HCT116 (cell line): ENCODE data around the gene DUS4L. TPM values are rescaled to one million over a fixed set of nuclear protein-coding genes. Genes with fewer than 3 reads are reported as not detected.

Experiments used
- ATAC-seq: fragments of 200-7000 bp; cut with Tn5 transposase; 2 replicates; pipeline ENCODE4 v1.9.1; 2020; ENCODE audit warnings: mild to moderate bottlenecking, moderate library complexity
- BruUV-seq: library from RNA; stranded (reverse); fragments of 400-500 nt; replicated peaks from 2 replicates; lab custom pipeline; 2021; lab: Mats Ljungman, UMichigan
- CTCF ChIA-PET: fragments of 300-600 bp; sonication (Branson Sonifier 250); formaldehyde crosslinking; loops from one replicate; lab custom pipeline; 2021; ENCODE audit warnings: antibody characterized with exemption; lab: Charles Lee
- POLR2A ChIA-PET: fragments of 300-600, 350-600 bp; sonication (Branson Sonifier 250); formaldehyde crosslinking; loops from one replicate; lab custom pipeline; 2021; ENCODE audit warnings: antibody characterized with exemption; lab: Charles Lee
- RAD21 ChIA-PET, 2 experiments: fragments of 300-600 bp; sonication (Branson Sonifier 250); formaldehyde crosslinking; loops; one replicate each; lab custom pipeline; 2023; ENCODE audit warnings: low total read pairs in 2 of 2; ENCODE audit not compliant: uncharacterized antibody in 2 of 2, unreplicated experiment in 2 of 2, low non-redundant PET in 1 of 2; lab: Charles Lee
- DNase-seq: peaks from one replicate; pipeline ENCODE4 v3.0.0-alpha.2; 2010; ENCODE audit warnings: low read depth, low spot score
- H2AFZ ChIP-seq: fragments of 200-600 bp; shearing (Covaris generic), sonication (generic); 2 replicates; pipeline ENCODE4 v1.6.1; 2017; ENCODE audit warnings: low read depth, mixed run types, mixed read lengths, antibody characterized with exemption, low read length; ENCODE audit not compliant: poor library complexity, severe bottlenecking
- H3K27ac ChIP-seq: 2 replicates; pipeline ENCODE4 v1.5.1; 2012; ENCODE audit warnings: low read depth, low read length
- H3K27me3 ChIP-seq: fragments of 200-600 bp; sonication (generic); 2 replicates; pipeline ENCODE4 v1.6.1; 2016; ENCODE audit warnings: mixed run types, low read length, mixed read lengths; ENCODE audit not compliant: insufficient read depth
- H3K36me3 ChIP-seq, 2 experiments: fragments of 200-500 bp in 1 of 2; fragments of 200-600 bp in 1 of 2; sonication (Bioruptor generic) in 1 of 2; sonication (generic) in 1 of 2; 2 replicates each; pipeline versions ENCODE4 v1.5.1 to v1.6.1; 2014 to 2016; ENCODE audit warnings: low read length in 2 of 2, inconsistent platforms in 1 of 2, mixed read lengths in 1 of 2, mixed run types in 1 of 2; ENCODE audit not compliant: insufficient read depth in 2 of 2, control insufficient read depth in 1 of 2
- H3K4me1 ChIP-seq, 2 experiments: fragments of 200-600 bp in 1 of 2; sonication (generic) in 1 of 2; 2 replicates each; pipeline versions ENCODE4 v1.5.1 to v1.6.1; 2012 to 2017; ENCODE audit warnings: low read length in 2 of 2, inconsistent platforms in 1 of 2, mild to moderate bottlenecking in 1 of 2, mixed read lengths in 1 of 2, mixed run types in 1 of 2, moderate library complexity in 1 of 2; ENCODE audit not compliant: insufficient read depth in 2 of 2, control insufficient read depth in 1 of 2
- H3K4me2 ChIP-seq: fragments of 200-600 bp; sonication (generic); 2 replicates; pipeline ENCODE4 v1.6.1; 2017; ENCODE audit warnings: mixed run types, low read length, mixed read lengths
- H3K4me3 ChIP-seq, 2 experiments: fragments of 200-600 bp in 1 of 2; sonication (generic) in 1 of 2; replicated peaks in 1 of 2; 2 replicates each; pipeline ENCODE4 v1.5.1; 2011 to 2016; ENCODE audit warnings: low read length in 2 of 2, control low read depth in 1 of 2, low read depth in 1 of 2, mild to moderate bottlenecking in 1 of 2, mixed read lengths in 1 of 2, mixed run types in 1 of 2
- H3K79me2 ChIP-seq: fragments of 200-600 bp; sonication (generic); 2 replicates; pipeline ENCODE4 v1.6.1; 2017; ENCODE audit warnings: mild to moderate bottlenecking, mixed run types, low read length, moderate library complexity, mixed read lengths; ENCODE audit not compliant: insufficient read depth
- H3K9ac ChIP-seq: fragments of 200-600 bp; sonication (generic); 2 replicates; pipeline ENCODE4 v1.6.1; 2016; ENCODE audit warnings: low read length, mixed read lengths
- H3K9me2 ChIP-seq: fragments of 200-600 bp; sonication (generic), shearing (Covaris generic); 2 replicates; pipeline ENCODE4 v1.6.1; 2017; ENCODE audit warnings: mixed run types, mild to moderate bottlenecking, moderate library complexity; ENCODE audit not compliant: insufficient read depth
- H3K9me3 ChIP-seq, 2 experiments: fragments of 200-500 bp in 1 of 2; fragments of 200-600 bp in 1 of 2; sonication (Bioruptor generic) in 1 of 2; sonication (generic) in 1 of 2; 2 replicates each; pipeline ENCODE4 v1.6.1; 2014 to 2017; ENCODE audit warnings: low read length in 2 of 2, mixed read lengths in 2 of 2, inconsistent platforms in 1 of 2, low read depth in 1 of 2, mild to moderate bottlenecking in 1 of 2, mixed run types in 1 of 2, moderate library complexity in 1 of 2; ENCODE audit not compliant: control insufficient read depth in 1 of 2, insufficient read depth in 1 of 2
- H4K20me1 ChIP-seq: fragments of 200-600 bp; sonication (generic), shearing (Covaris generic); 2 replicates; pipeline ENCODE4 v1.6.1; 2017; ENCODE audit warnings: mixed run types, mild to moderate bottlenecking, moderate library complexity; ENCODE audit not compliant: insufficient read depth
- ELF1 ChIP-seq: IDR thresholded peaks from 2 replicates; pipeline ENCODE4 v1.6.1; 2012; ENCODE audit warnings: low read depth, borderline replicate concordance
- EZH2 ChIP-seq: fragments of 200-600 bp; sonication (generic); IDR thresholded peaks from 2 replicates; pipeline ENCODE4 v1.6.1; 2017; ENCODE audit warnings: antibody characterized with exemption, mixed run types
- MAX ChIP-seq: IDR thresholded peaks from 2 replicates; pipeline ENCODE4 v1.6.1; 2012
- RAD21 ChIP-seq: IDR thresholded peaks from 2 replicates; pipeline ENCODE4 v1.6.1; 2012; ENCODE audit warnings: low read depth, mild to moderate bottlenecking
- YY1 ChIP-seq: IDR thresholded peaks from 2 replicates; pipeline ENCODE4 v1.6.1; 2011; ENCODE audit warnings: low read length, low read depth, moderate library complexity, mild to moderate bottlenecking; ENCODE audit not compliant: insufficient replicate concordance; ENCODE audit errors: extremely low read depth
- ZBTB33 ChIP-seq: IDR thresholded peaks from 2 replicates; pipeline ENCODE4 v1.6.1; 2011; ENCODE audit warnings: mild to moderate bottlenecking, low read length, moderate library complexity; ENCODE audit not compliant: insufficient replicate concordance; ENCODE audit errors: extremely low read depth
- intact Hi-C: fragments of 100-400 bp; cut with micrococcal nuclease; formaldehyde crosslinking; loops from 2 replicates; pipeline ENCODE4 v1.10.0; 2022
- total RNA-seq: library from RNA; stranded (reverse); gene quantifications from one replicate; pipeline ENCODE4 v1.2.1, GENCODE V29; 2021; ENCODE audit not compliant: unreplicated experiment

DUS4L gene
- total RNA-seq, 1 experiment from 2014 or later = 12.6 TPM

- BruUV-seq = no TSS peak
- peak; percentile 84 for ATAC-seq
- intact Hi-C loops = no loop called here
- TF ChIP-seq RAD21 = no peak
- no peak for TF ChIP-seq ELF1
- no peak for TF ChIP-seq MAX
- no peak for TF ChIP-seq ZBTB33
- TF ChIP-seq YY1 = no peak
- no peak for TF ChIP-seq EZH2
- ChIA-PET CTCF (no interaction called here), RAD21 (interaction anchor here in 1 of 2 experiments (0.5 kb wide), 1 partner anchor 88 kb away, joined by 3 read pairs; no protein-coding TSS in a partner anchor), POLR2A (interaction anchor here (0.6 kb wide), 1 partner anchor 167 kb away, joined by 5 read pairs; no protein-coding TSS in a partner anchor)
- Histone ChIP-seq H3K36me3 (no peaks in the 10 kb centered on the region), H3K9me2 (no peaks in the 10 kb centered on the region), H3K4me3 (peak overlapping the region; percentile 88 to 90), H3K27ac (peak overlapping the region; percentile 74; the same call in 1 of the 2 replicates), H3K9me3 (no peaks in the 10 kb centered on the region), H3K79me2 (peaks cover 43% of the 10 kb centered on the region), H3K27me3 (no peaks in the 10 kb centered on the region), H2AFZ (no peak overlapping the region), H3K4me1 (peaks cover 8 to 23% of the 10 kb centered on the region in 2 experiments; a peak in 3 of 4 replicates), H3K4me2 (peak overlapping the region; percentile 93), H4K20me1 (no peaks in the 10 kb centered on the region), H3K9ac (peak overlapping the region; percentile 92)
- DNase-seq = peak; percentile 44
These were observed 543 bp upstream of the DUS4L start for GRCh38 chr7:107563081-107563774.
